GM18519 (cell line): ENCODE data around the gene KDM4C.

Experiments
- ATAC-seq: cut with Tn5 transposase; IDR thresholded peaks from one replicate; pipeline ENCODE4 v1.9.1; 2021; ENCODE audit warnings: mild to moderate bottlenecking, moderate library complexity; ENCODE audit not compliant: unreplicated experiment, low FRiP score

The KDM4C gene

GRCh38 chr9:7118633-7119032 is 360.9 kb downstream of the KDM4C start:
- peak; percentile 35 for ATAC-seq

GRCh38 chr9:7119612-7120011 is 361.8 kb downstream of the KDM4C start:
- ATAC-seq: no peak

- no peak for ATAC-seq
These were observed 363.3 kb downstream of the KDM4C start for GRCh38 chr9:7121055-7121454.

GRCh38 chr9:7121664-7122063 is 363.9 kb downstream of the KDM4C start:
- no peak for ATAC-seq

GRCh38 chr9:7123743-7124142 is 366.0 kb downstream of the KDM4C start:
- ATAC-seq: no peak

- ATAC-seq: no peak
These were observed 367.5 kb downstream of the KDM4C start for GRCh38 chr9:7125231-7125630.

- ATAC-seq: no peak
These were observed 371.6 kb downstream of the KDM4C start for GRCh38 chr9:7129391-7129790.

- no peak for ATAC-seq
These were observed 372.6 kb downstream of the KDM4C start for GRCh38 chr9:7130266-7130820.

- ATAC-seq: no peak
These were observed 374.8 kb downstream of the KDM4C start for GRCh38 chr9:7132605-7133004.

- ATAC-seq: no peak
These were observed 378.0 kb downstream of the KDM4C start for GRCh38 chr9:7135735-7136134.

- no peak for ATAC-seq
These were observed 379.3 kb downstream of the KDM4C start for GRCh38 chr9:7137040-7137439.

- ATAC-seq: no peak
These were observed 379.8 kb downstream of the KDM4C start for GRCh38 chr9:7137571-7137970.

- no peak for ATAC-seq
These were observed 382.1 kb downstream of the KDM4C start for GRCh38 chr9:7139886-7140285.

- no peak for ATAC-seq
These were observed 382.6 kb downstream of the KDM4C start for GRCh38 chr9:7140401-7140800.

GRCh38 chr9:7143645-7144200 is 385.9 kb downstream of the KDM4C start:
- no peak for ATAC-seq

GRCh38 chr9:7144265-7145046 is 386.7 kb downstream of the KDM4C start:
- no peak for ATAC-seq

- ATAC-seq: no peak
These were observed 387.7 kb downstream of the KDM4C start for GRCh38 chr9:7145361-7146069.

GRCh38 chr9:7146582-7146981 is 388.8 kb downstream of the KDM4C start:
- ATAC-seq: no peak

- no peak for ATAC-seq
These were observed 389.6 kb downstream of the KDM4C start for GRCh38 chr9:7147121-7148090.

GRCh38 chr9:7148243-7148765 is 390.5 kb downstream of the KDM4C start:
- ATAC-seq: no peak
